ENCODE measurements around the gene NLRP12. TPM values are rescaled to one million over a fixed set of nuclear protein-coding genes. Genes with fewer than 3 reads are reported as not detected.

The NLRP12 gene, protein sequence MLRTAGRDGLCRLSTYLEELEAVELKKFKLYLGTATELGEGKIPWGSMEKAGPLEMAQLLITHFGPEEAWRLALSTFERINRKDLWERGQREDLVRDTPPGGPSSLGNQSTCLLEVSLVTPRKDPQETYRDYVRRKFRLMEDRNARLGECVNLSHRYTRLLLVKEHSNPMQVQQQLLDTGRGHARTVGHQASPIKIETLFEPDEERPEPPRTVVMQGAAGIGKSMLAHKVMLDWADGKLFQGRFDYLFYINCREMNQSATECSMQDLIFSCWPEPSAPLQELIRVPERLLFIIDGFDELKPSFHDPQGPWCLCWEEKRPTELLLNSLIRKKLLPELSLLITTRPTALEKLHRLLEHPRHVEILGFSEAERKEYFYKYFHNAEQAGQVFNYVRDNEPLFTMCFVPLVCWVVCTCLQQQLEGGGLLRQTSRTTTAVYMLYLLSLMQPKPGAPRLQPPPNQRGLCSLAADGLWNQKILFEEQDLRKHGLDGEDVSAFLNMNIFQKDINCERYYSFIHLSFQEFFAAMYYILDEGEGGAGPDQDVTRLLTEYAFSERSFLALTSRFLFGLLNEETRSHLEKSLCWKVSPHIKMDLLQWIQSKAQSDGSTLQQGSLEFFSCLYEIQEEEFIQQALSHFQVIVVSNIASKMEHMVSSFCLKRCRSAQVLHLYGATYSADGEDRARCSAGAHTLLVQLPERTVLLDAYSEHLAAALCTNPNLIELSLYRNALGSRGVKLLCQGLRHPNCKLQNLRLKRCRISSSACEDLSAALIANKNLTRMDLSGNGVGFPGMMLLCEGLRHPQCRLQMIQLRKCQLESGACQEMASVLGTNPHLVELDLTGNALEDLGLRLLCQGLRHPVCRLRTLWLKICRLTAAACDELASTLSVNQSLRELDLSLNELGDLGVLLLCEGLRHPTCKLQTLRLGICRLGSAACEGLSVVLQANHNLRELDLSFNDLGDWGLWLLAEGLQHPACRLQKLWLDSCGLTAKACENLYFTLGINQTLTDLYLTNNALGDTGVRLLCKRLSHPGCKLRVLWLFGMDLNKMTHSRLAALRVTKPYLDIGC
- total RNA-seq, result 1.6 and 2.0 TPM in 2 replicates

DNA sequence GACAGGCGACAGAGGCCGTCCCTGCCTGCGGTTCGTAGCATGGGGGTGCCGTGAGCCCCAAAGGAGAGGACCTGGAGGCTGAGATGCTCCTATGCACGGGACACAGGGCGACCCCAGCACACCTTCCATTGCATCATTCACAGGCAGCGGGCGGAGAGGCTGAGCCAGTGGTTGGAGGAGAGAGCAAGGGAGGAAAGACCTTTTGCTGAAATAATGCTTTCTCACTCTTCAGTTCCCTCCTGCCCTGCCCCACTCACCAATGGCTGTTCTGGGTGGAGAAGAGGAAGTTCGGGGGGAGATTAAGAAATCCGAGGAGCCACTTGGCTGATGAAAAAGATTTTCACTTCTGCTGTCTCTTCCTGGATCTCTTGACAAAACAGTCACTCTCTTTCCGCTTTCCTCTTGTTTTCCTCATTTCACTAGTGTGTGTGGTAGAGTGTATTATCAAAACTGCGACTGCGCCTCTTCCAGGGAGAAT lies at the start of gene NLRP12:
TSS of gene NLRP12 (minus strand) at position 181 of the 478 bp plus-strand sequence. CDS start at position 41, 140 bp downstream.

DNA sequence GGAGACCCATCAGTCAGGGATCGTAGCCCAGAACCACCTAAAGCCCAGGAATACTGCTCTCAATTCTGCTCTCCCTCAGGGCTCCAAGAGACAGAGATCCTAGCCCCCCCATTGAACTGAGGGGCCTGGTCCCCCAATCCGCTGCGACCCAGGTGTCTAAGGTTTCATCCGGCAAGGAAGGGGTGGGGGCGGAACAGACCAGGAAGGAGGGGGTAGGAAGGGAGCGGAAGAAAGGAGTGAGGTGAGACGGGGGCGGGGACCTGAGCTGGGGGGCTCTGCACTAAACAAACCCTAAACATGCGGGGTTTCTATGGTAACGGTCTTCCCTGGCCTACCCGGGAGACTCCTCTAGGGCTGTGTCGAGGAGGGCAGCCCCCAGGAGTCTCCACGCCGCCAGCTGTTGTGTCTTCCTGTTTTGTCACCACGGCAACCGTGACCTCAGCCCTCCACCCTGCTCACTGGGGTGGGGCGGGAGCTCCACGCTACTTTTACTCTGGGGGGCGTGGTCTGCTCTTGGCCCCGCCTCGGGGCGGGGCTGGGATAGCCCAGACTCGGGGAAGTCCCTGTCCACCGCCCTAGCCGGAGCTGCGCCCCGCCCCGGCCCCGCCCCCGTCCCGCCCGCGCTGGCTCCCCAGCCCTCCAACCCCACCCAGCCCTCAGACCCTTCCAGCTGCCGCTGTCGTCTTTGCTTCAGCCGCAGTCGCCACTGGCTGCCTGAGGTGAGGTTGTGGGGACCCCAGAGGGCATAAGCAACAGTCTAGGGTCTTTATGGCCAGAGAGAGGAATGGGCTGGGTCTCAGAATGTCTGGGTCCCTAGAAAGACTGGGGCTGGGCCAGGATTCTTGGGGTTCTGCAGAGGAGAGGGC lies 43.3 kb upstream of the NLRP12 start, which contains the start of gene MYADM:
TSS of gene MYADM (plus strand) at position 659 of the 866 bp plus-strand sequence. CDS start 5,647 bp downstream, outside the sequence.

Other genes starting within 250 kb of the NLRP12 start
- gene DPRX, start 192.3 kb downstream of the NLRP12 start, total RNA-seq, result not detected in 2 replicates
- 113 and 130 TPM in 2 replicates for gene MYADM, start 43.6 kb upstream of the NLRP12 start, total RNA-seq
- gene PRKCG, start 57.9 kb upstream of the NLRP12 start, total RNA-seq, result not detected in 2 replicates
- not detected in 2 replicates for gene CACNG7, start 85.0 kb upstream of the NLRP12 start, total RNA-seq
- 0.15 and 0.20 TPM in 2 replicates for gene CACNG8, start 138.6 kb upstream of the NLRP12 start, total RNA-seq
- 3.9 and 4.9 TPM in 2 replicates for gene CACNG6, start 167.3 kb upstream of the NLRP12 start, total RNA-seq
- not detected in 2 replicates for gene VSTM1, start 239.6 kb upstream of the NLRP12 start, total RNA-seq

Data from mammary microvascular endothelial cell (primary cell).